Measurements from ENCODE around the gene PAPPA2. TPM values are rescaled to one million over a fixed set of nuclear protein-coding genes. Genes with fewer than 3 reads are reported as not detected.

Gene PAPPA2
- total and polyA plus RNA-seq, 9 of the 15 experiments (the other 6 are each of a cell fraction or from before 2014, with no cell fraction given): 0.01 to 0.15 (median 0.05) TPM; not detected in 2

- 0 out of 2 replicates have a peak overlapping the region, but pooled peaks have one; percentile 1 for H2AFZ ChIP-seq (ENCODE audit: low read depth, low read length)
- H3K9me1 ChIP-seq (ENCODE audit: control insufficient read depth, insufficient read depth, low read length): no peaks in the 10 kb centered on the region
- H4K20me1 ChIP-seq (replicated peaks; ENCODE audit: control insufficient read depth, insufficient read depth, low read length): no peaks in the 10 kb centered on the region
- H3K36me3 ChIP-seq (ENCODE audit: control insufficient read depth, insufficient read depth, low read length): no peaks in the 10 kb centered on the region
- DNase-seq (ENCODE audit: extremely low read depth in 1 of 4, low spot score in 3 of 4): peak in 2 of 4 experiments; percentile 52 to 60
- no peak overlapping the region for H3K9ac ChIP-seq (ENCODE audit: insufficient read depth in 1 of 2, low read depth in 2 of 2, low read length in 2 of 2)
- H3K27ac ChIP-seq (ENCODE audit: extremely low read depth, low read depth, low read length): no peak overlapping the region
- ChIA-PET POLR2A (no interaction called here), CTCF (ENCODE audit: low intra/inter-chr PET ratio) (no interaction called here)
- intact Hi-C loops (cut with micrococcal nuclease) (no loop called here), in situ Hi-C loops (cut with MboI) (no loop called here)
- peak; percentile 83 for ATAC-seq
- no TSS peak for BruUV-seq (replicated peaks)
- H3K27me3 ChIP-seq (ENCODE audit: control insufficient read depth in 2 of 2, insufficient read depth in 2 of 2, low read length in 2 of 2): no peaks in the 10 kb centered on the region
- H3K4me3 ChIP-seq: no peak overlapping the region
- H3K4me2 ChIP-seq (ENCODE audit: insufficient read depth, low read length): no peak overlapping the region; the same call in 1 of the 2 replicates
- 27% methylated on average over 4 of the region's 4 CpGs for WGBS (ENCODE audit: insufficient coverage, low coverage, missing lambda C conversion rate)
- no peaks in the 10 kb centered on the region for H3K79me2 ChIP-seq (ENCODE audit: control insufficient read depth, insufficient read depth, low read length)
- peaks cover 15 to 47% of the 10 kb centered on the region in 2 experiments for H3K4me1 ChIP-seq (replicated peaks in 1 of 2; ENCODE audit: control insufficient read depth in 2 of 2, insufficient read depth in 2 of 2, low read length in 2 of 2)
- FAIRE-seq: peak; percentile 65
- H3K9me3 ChIP-seq (replicated peaks; ENCODE audit: control insufficient read depth, insufficient read depth, low read depth, low read length): no peaks in the 10 kb centered on the region
- no peak for TF ChIP-seq ZNF668 (CRISPR knock-in tag; IDR thresholded peaks at IDR 0.05)
- TF ChIP-seq MTA1 (IDR thresholded peaks at IDR 0.05; ENCODE audit: borderline replicate concordance): 0 out of 2 replicates have a peak, but pooled peaks have one; percentile 28
- TF ChIP-seq KDM1A (IDR thresholded peaks at IDR 0.05): peak in 1 of 2 experiments; percentile 29; a peak in 1 of 4 replicates
- TF ChIP-seq RB1 (IDR thresholded peaks at IDR 0.05; ENCODE audit: low read depth): no peak
- no peak for TF ChIP-seq KLF13 (tag; IDR thresholded peaks at IDR 0.05; ENCODE audit: borderline replicate concordance, low read depth)
- TF ChIP-seq PBX2 (CRISPR knock-in tag; IDR thresholded peaks at IDR 0.05; ENCODE audit: low read depth): peak; percentile 50; the same call in 1 of the 2 replicates
- TF ChIP-seq PBX2 (tag; conservative IDR thresholded peaks at IDR 0.05; ENCODE audit: low read depth): peak; percentile 99
- no peak for TF ChIP-seq SMARCB1 (IDR thresholded peaks at IDR 0.05; ENCODE audit: insufficient read length, low read depth)
- 0 out of 2 replicates have a peak, but pooled peaks have one; percentile 39 for TF ChIP-seq BACH1 (tag; IDR thresholded peaks at IDR 0.05)
- no peak for TF ChIP-seq ZFP1 (CRISPR knock-in tag; IDR thresholded peaks at IDR 0.05)
- no peak for TF ChIP-seq HNRNPLL (IDR thresholded peaks at IDR 0.05; ENCODE audit: low read depth, low read length, poor library complexity, severe bottlenecking)
- TF ChIP-seq MAFF (IDR thresholded peaks at IDR 0.05; ENCODE audit: low read length): peak; percentile 68
- TF ChIP-seq SAP30 (IDR thresholded peaks at IDR 0.05; ENCODE audit: borderline replicate concordance, insufficient read depth, low read depth, low read length, poor library complexity, severe bottlenecking): no peak
- TF ChIP-seq HES1 (IDR thresholded peaks at IDR 0.05; ENCODE audit: low read depth): no peak
- no peak for TF ChIP-seq ZBTB12 (CRISPR knock-in tag; IDR thresholded peaks at IDR 0.05)
- no peak for TF ChIP-seq WHSC1 (IDR thresholded peaks at IDR 0.05; ENCODE audit: low read length)
- TF ChIP-seq NR2C2 (CRISPR knock-in tag; IDR thresholded peaks at IDR 0.05): no peak
- peak; percentile 31; the same call in 1 of the 2 replicates for TF ChIP-seq NR2C2 (tag; IDR thresholded peaks at IDR 0.05)
- TF ChIP-seq PPARD (CRISPR knock-in tag; IDR thresholded peaks at IDR 0.05): no peak
- no peak for TF ChIP-seq SAFB (IDR thresholded peaks at IDR 0.05; ENCODE audit: borderline replicate concordance, low read depth, low read length)
Measured at GRCh38 chr1:176858433-176858916, 395.5 kb downstream of the PAPPA2 start.
